IMR-90 (cell line): ENCODE data around the gene ADAMTS5. TPM values are rescaled to one million over a fixed set of nuclear protein-coding genes. Genes with fewer than 3 reads are reported as not detected.

Source experiments
- ATAC-seq: fragments of 200-7000 bp; cut with Tn5 transposase; 2 replicates; pipeline ENCODE4 v1.9.1; 2020; ENCODE audit warnings: low read depth, mild to moderate bottlenecking, moderate library complexity
- BruUV-seq: library from RNA; stranded (reverse); fragments of 400-500 nt; replicated peaks from 2 replicates; lab custom pipeline; 2021; lab: Mats Ljungman, UMichigan
- CTCF ChIA-PET: fragments of 300-600 bp; formaldehyde crosslinking; extraction: SDS; loops from one replicate; lab custom pipeline; 2021; ENCODE audit warnings: antibody characterized with exemption; lab: Yijun Ruan, JAX
- POLR2A ChIA-PET: fragments of 300-600 bp; sonication (Branson Sonifier 250); formaldehyde crosslinking; loops from one replicate; lab custom pipeline; 2022; ENCODE audit warnings: antibody characterized with exemption; ENCODE audit not compliant: unreplicated experiment; lab: Charles Lee
- DNase-seq: peaks from one replicate; pipeline ENCODE4 v3.0.0; 2013
- H2AFZ ChIP-seq: replicated peaks from 2 replicates; pipeline ENCODE3; 2013; ENCODE audit warnings: low read length, mild to moderate bottlenecking; ENCODE audit not compliant: poor library complexity
- H2AK5ac ChIP-seq: 2 replicates; pipeline ENCODE4 v1.6.1; 2013; ENCODE audit warnings: low read depth, low read length, inconsistent platforms
- H2AK9ac ChIP-seq: replicated peaks from 2 replicates; pipeline ENCODE3; 2013; ENCODE audit warnings: mild to moderate bottlenecking, low read depth, low read length, moderate library complexity; ENCODE audit not compliant: poor library complexity
- H2BK120ac ChIP-seq: 2 replicates; pipeline ENCODE4 v1.6.1; 2013; ENCODE audit warnings: low read depth, low read length, inconsistent platforms
- H2BK15ac ChIP-seq: 3 replicates; pipeline ENCODE4 v1.6.1; 2013; ENCODE audit warnings: low read depth, low read length, inconsistent platforms
- H2BK20ac ChIP-seq: 2 replicates; pipeline ENCODE4 v1.6.1; 2013; ENCODE audit warnings: low read depth, mild to moderate bottlenecking, inconsistent platforms, low read length, moderate library complexity
- H2BK5ac ChIP-seq: 2 replicates; pipeline ENCODE4 v1.6.1; 2013; ENCODE audit warnings: mild to moderate bottlenecking, low read depth, low read length, inconsistent platforms; ENCODE audit not compliant: poor library complexity, severe bottlenecking
- H3K14ac ChIP-seq: replicated peaks from 2 replicates; pipeline ENCODE4 v1.6.1; 2013; ENCODE audit warnings: low read depth, low read length, inconsistent platforms
- H3K18ac ChIP-seq: 2 replicates; pipeline ENCODE4 v1.6.1; 2013; ENCODE audit warnings: low read depth, low read length, control low read depth
- H3K23ac ChIP-seq: 2 replicates; pipeline ENCODE4 v1.6.1; 2013; ENCODE audit warnings: low read depth, low read length, inconsistent platforms
- H3K27ac ChIP-seq: 2 replicates; pipeline ENCODE4 v1.5.1; 2013; ENCODE audit warnings: mild to moderate bottlenecking, control low read depth, low read length; ENCODE audit not compliant: insufficient read depth
- H3K27me3 ChIP-seq: 2 replicates; pipeline ENCODE4 v1.6.1; 2013; ENCODE audit warnings: low read length; ENCODE audit not compliant: control insufficient read depth, insufficient read depth
- H3K36me3 ChIP-seq: 2 replicates; pipeline ENCODE4 v1.6.1; 2013; ENCODE audit warnings: low read length, mixed read lengths; ENCODE audit not compliant: control insufficient read depth, insufficient read depth
- H3K4ac ChIP-seq: 2 replicates; pipeline ENCODE4 v1.6.1; 2013; ENCODE audit warnings: low read depth, low read length, inconsistent platforms
- H3K4me1 ChIP-seq: 2 replicates; pipeline ENCODE4 v1.6.1; 2013; ENCODE audit warnings: low read length, mixed read lengths; ENCODE audit not compliant: control insufficient read depth, insufficient read depth
- H3K4me2 ChIP-seq: 2 replicates; pipeline ENCODE4 v1.6.1; 2013; ENCODE audit warnings: low read depth, mild to moderate bottlenecking, control low read depth, low read length, moderate library complexity
- H3K4me3 ChIP-seq: 2 replicates; pipeline ENCODE4 v1.5.1; 2013; ENCODE audit warnings: low read depth, mild to moderate bottlenecking, control low read depth, low read length, moderate library complexity; ENCODE audit not compliant: insufficient read depth
- H3K56ac ChIP-seq: 2 replicates; pipeline ENCODE4 v1.6.1; 2013; ENCODE audit warnings: low read length, inconsistent platforms; ENCODE audit not compliant: insufficient read depth; ENCODE audit errors: extremely low read depth
- H3K79me1 ChIP-seq, 2 experiments: 2 replicates each; pipeline ENCODE4 v1.6.1; 2013; ENCODE audit warnings: low read length in 2 of 2, inconsistent platforms in 1 of 2, low read depth in 1 of 2
- H3K9ac ChIP-seq: 2 replicates; pipeline ENCODE4 v1.6.1; 2013; ENCODE audit warnings: low read depth, low read length, control low read depth
- H3K9me1 ChIP-seq: 2 replicates; pipeline ENCODE4 v1.6.1; 2013; ENCODE audit warnings: low read length, inconsistent platforms; ENCODE audit not compliant: insufficient read depth
- H3K9me3 ChIP-seq: 2 replicates; pipeline ENCODE4 v1.6.1; 2013; ENCODE audit warnings: low read length; ENCODE audit not compliant: control insufficient read depth, insufficient read depth
- H4K20me1 ChIP-seq: 2 replicates; pipeline ENCODE4 v1.6.1; 2013; ENCODE audit warnings: low read length, inconsistent platforms; ENCODE audit not compliant: insufficient read depth
- H4K5ac ChIP-seq: 2 replicates; pipeline ENCODE4 v1.6.1; 2013; ENCODE audit warnings: mild to moderate bottlenecking, low read depth, low read length, control low read depth
- H4K8ac ChIP-seq, 2 experiments: 2 replicates each; pipeline ENCODE4 v1.6.1; 2013; ENCODE audit warnings: low read depth in 2 of 2, low read length in 2 of 2, control low read depth in 1 of 2, inconsistent platforms in 1 of 2
- H4K91ac ChIP-seq: 2 replicates; pipeline ENCODE4 v1.6.1; 2013; ENCODE audit warnings: low read depth, low read length, inconsistent platforms; ENCODE audit not compliant: insufficient read depth
- BHLHE40 ChIP-seq: fragments of 150-350 bp; IDR thresholded peaks from 2 replicates; pipeline ENCODE4 v1.6.1; 2016; ENCODE audit warnings: mild to moderate bottlenecking, low read depth, low read length
- MAFK ChIP-seq: IDR thresholded peaks from 2 replicates; pipeline ENCODE4 v1.6.1; 2012; ENCODE audit warnings: low read depth, low read length, improper control_type of control experiment
- RAD21 ChIP-seq: IDR thresholded peaks from 2 replicates; pipeline ENCODE4 v1.6.1; 2012; ENCODE audit warnings: low read length, improper control_type of control experiment
- RCOR1 ChIP-seq: IDR thresholded peaks from 2 replicates; pipeline ENCODE4 v1.6.1; 2012; ENCODE audit warnings: mild to moderate bottlenecking, low read length, improper control_type of control experiment; ENCODE audit not compliant: insufficient replicate concordance
- RFX5 ChIP-seq: IDR thresholded peaks from 2 replicates; pipeline ENCODE4 v1.8.0; 2012; ENCODE audit warnings: low read depth, mild to moderate bottlenecking, low read length, moderate library complexity
- SMC3 ChIP-seq: fragments of 150-350 bp; IDR thresholded peaks from 2 replicates; pipeline ENCODE4 v1.6.1; 2016; ENCODE audit warnings: low read depth, mild to moderate bottlenecking, antibody characterized with exemption, low read length, moderate library complexity
- USF2 ChIP-seq: fragments of 150-350 bp; IDR thresholded peaks from 2 replicates; pipeline ENCODE4 v1.6.1; 2017; ENCODE audit warnings: mild to moderate bottlenecking, antibody characterized with exemption, low read length, low read depth
- WGBS, 2 experiments: methylation state at CpG; one replicate each; pipeline versions ENCODE4 v1.1.5 to v1.1.7; 2013; ENCODE audit warnings: missing lambda C conversion rate in 2 of 2; ENCODE audit not compliant: insufficient read length in 1 of 2; ENCODE audit errors: extremely low coverage in 2 of 2; 5-methylcytosine and 5-hydroxymethylcytosine counted together
- dilution Hi-C: fragments of 300-500 bp; cut with HindIII; formaldehyde crosslinking; loops from one replicate; pipeline ENCODE4 v1.14.3; 2018; ENCODE audit warnings: low sequenced_read_pairs; ENCODE audit not compliant: unreplicated experiment
- in situ Hi-C: fragments of 300-500 bp; cut with MboI; formaldehyde crosslinking; loops from 3 replicates; pipeline ENCODE4 v1.14.3; 2019; ENCODE audit warnings: low sequenced_read_pairs, inconsistent platforms, mixed read lengths
- intact Hi-C: fragments of 100-400 bp; cut with micrococcal nuclease; formaldehyde crosslinking; loops from 2 replicates; pipeline ENCODE4 v1.10.0; 2022
- polyA plus RNA-seq, 3 experiments: library from polyadenylated mRNA; depleted of rRNA; stranded (reverse); fragments of >200 nt; gene quantifications; 2 replicates each; pipeline ENCODE4 v1.2.3, GENCODE V29; 2012; ENCODE audit warnings: low replicate concordance in 1 of 3
- total RNA-seq: library from RNA; depleted of rRNA; stranded (reverse); fragments of >200 nt; gene quantifications from 2 replicates; pipeline ENCODE4 v1.2.3, GENCODE V29; 2012

ADAMTS5 gene
- total and polyA plus RNA-seq, 2 of the 4 experiments (the other 2 are of a cell fraction) = 0.54 to 0.58 TPM

- Histone ChIP-seq H3K14ac (no peak overlapping the region), H3K23ac (no peak overlapping the region), H4K20me1 (no peaks in the 10 kb centered on the region), H3K4me3 (no peak overlapping the region), H4K5ac (no peak overlapping the region), H3K27ac (no peak overlapping the region), H3K18ac (no peak overlapping the region), H2BK20ac (no peak overlapping the region), H3K79me1 (no peaks in the 10 kb centered on the region), H2AFZ (no peak overlapping the region), H4K8ac (no peak overlapping the region), H2BK120ac (no peak overlapping the region), H2AK9ac (no peak overlapping the region), H2BK15ac (no peak overlapping the region), H3K4ac (no peak overlapping the region), H3K4me2 (no peak overlapping the region), H2BK5ac (no peak overlapping the region), H3K56ac (no peak overlapping the region), H4K91ac (no peak overlapping the region), H3K36me3 (no peaks in the 10 kb centered on the region), H2AK5ac (no peak overlapping the region), H3K27me3 (no peaks in the 10 kb centered on the region), H3K4me1 (no peaks in the 10 kb centered on the region), H3K9me3 (no peaks in the 10 kb centered on the region), H3K9me1 (no peaks in the 10 kb centered on the region), H3K9ac (no peak overlapping the region)
- ChIA-PET POLR2A (no interaction called here), CTCF (no interaction called here)
- in situ Hi-C loops = no loop called here
- dilution Hi-C loops = no loop called here
- ATAC-seq (no peak), DNase-seq (no peak)
- no CpG with 5 or more reads among the region's 2 CpGs for WGBS, 2 experiments
- no TSS peak for BruUV-seq
- TF ChIP-seq USF2 (no peak), BHLHE40 (no peak), RFX5 (no peak), MAFK (no peak), RCOR1 (no peak), RAD21 (no peak), SMC3 (no peak)
- intact Hi-C loops = no loop called here
These were observed 6.3 kb upstream of the ADAMTS5 start for GRCh38 chr21:26973226-26973625.
